K562 (cell line): ENCODE data around the gene CABP5. TPM values are rescaled to one million over a fixed set of nuclear protein-coding genes. Genes with fewer than 3 reads are reported as not detected.

ENCODE experiments used
- ZBTB40 ChIP-seq, 2 experiments: fragments of 450-650 bp in 1 of 2; sonication (generic) in 1 of 2; formaldehyde crosslinking in 1 of 2; IDR thresholded peaks; 2 replicates each; pipeline versions ENCODE4 v1.7.1 to v1.9.0; 2016 to 2022; ENCODE audit warnings: inconsistent platforms in 1 of 2, mild to moderate bottlenecking in 1 of 2, missing genetic modification reagents in 1 of 2
- polyA plus RNA-seq, 8 experiments: library from polyadenylated mRNA; depleted of rRNA in 4 of 8; stranded (reverse) in 5 of 8; unstranded in 3 of 8; fragments of >200 nt; fragmentation: Nextera tagmentation in 2 of 8; fragmentation: Illumina TruSeq in 1 of 8; extraction: Ambion mirVana in 2 of 8; extraction: Trizol in 1 of 8; gene quantifications; 2 replicates each; pipeline versions ENCODE4 v1.2.1 to v1.2.3, GENCODE V29; 2011 to 2014; ENCODE audit warnings: inconsistent platforms in 1 of 8, missing spikeins in 1 of 8
- total RNA-seq, 7 experiments: library from RNA; depleted of rRNA in 6 of 7; stranded (reverse); fragments of >200 nt in 6 of 7; fragmentation: Illumina TruSeq in 2 of 7; extraction: Trizol in 2 of 7; gene quantifications; 2 replicates each; pipeline versions ENCODE4 v1.2.1 to v1.2.3, GENCODE V29; 2011 to 2021; ENCODE audit warnings: low replicate concordance in 1 of 7

CABP5 gene
- total and polyA plus RNA-seq, 9 of the 15 experiments (the other 6 are each of a cell fraction or from before 2014, with no cell fraction given) = not detected

DNA sequence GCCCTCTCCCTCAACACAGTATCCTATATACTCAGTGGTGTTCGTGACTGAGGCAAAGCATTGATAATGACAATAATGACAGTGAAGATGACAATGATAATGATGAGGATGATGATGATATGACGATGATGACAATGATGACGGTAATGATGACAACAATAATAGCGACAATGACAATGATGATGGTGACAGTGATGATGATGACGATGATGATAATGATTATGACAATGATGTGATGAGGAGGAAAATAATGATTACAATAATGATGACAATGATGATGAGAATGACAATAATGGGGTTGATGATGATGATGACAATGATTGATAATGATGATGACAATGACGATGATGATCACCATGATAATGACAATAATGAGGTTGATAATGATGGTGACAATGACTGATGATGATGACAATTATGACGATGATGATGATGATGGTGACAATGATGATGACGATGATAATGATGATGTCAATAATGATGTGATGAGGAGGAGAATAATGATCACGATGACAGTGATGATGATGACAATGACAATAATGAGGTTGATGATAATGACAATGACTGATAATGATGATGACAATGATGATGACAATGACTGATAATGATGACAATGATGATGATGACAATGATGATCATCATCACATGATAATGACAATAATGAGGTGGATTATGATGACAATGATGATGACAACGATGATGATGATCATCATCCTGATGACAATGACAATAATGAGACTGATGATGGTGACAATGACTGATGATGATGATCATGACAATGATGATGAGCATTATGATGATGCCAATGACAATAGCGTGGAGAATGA, 32.7 kb downstream of the CABP5 start (continued):
- TF ChIP-seq ZBTB40 (IDR thresholded peaks at IDR 0.05) = no peak
- no peak for TF ChIP-seq ZBTB40 (CRISPR knock-in tag; IDR thresholded peaks at IDR 0.05)
